HG03571 (cell line): ENCODE data around the gene EXOC2.

ENCODE experiments used
- ATAC-seq: cut with Tn5 transposase; IDR thresholded peaks from one replicate; pipeline ENCODE4 v1.9.1; 2021; ENCODE audit not compliant: unreplicated experiment

Gene EXOC2

GRCh38 chr6:473356-473755 lies 219.6 kb downstream of the EXOC2 start:
- ATAC-seq = no peak

- ATAC-seq = no peak
Observed at GRCh38 chr6:470901-471448, 222.0 kb downstream of the EXOC2 start.

DNA sequence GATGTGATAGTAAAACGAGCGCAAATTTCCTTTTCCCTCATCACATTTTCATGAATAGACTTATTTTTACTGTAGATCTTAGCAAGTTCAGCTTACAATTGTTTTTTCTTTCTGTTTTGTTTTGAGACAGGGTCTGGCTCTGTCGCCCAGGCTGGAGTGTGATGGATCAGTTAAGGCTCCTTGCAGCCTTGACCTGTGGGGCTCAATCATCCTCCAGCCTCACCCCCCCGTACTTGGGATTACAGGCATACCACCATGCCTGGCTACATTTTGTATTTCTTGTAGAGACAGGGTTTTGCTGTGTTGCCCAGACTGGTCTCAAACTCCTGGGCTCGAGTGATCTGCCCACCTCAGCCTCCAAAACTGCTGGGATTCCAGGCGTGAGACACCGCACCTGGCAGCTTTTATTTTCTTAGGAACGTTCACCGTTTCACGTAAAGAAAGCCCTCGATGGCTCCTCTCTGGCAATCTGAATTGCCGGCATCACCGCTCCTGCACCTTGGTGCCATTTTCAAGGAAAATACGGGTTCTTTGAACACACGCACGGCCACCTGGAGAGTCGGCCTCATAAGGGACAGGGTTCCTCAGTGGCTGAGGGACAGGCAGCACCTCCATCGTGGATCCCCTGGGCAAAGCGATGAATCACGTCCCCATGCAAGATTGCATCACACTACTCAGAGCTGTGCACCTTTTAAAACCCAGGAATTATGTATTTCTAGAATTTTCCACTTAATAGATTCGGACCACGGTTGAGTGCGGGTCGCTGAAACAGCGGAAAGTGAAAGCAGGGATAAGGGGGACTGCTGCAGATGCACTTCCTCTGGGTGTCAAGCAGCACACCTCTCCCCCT lies 222.7 kb downstream of the EXOC2 start:
- no peak for ATAC-seq

GRCh38 chr6:467671-468082 lies 225.3 kb downstream of the EXOC2 start:
- ATAC-seq = no peak

DNA sequence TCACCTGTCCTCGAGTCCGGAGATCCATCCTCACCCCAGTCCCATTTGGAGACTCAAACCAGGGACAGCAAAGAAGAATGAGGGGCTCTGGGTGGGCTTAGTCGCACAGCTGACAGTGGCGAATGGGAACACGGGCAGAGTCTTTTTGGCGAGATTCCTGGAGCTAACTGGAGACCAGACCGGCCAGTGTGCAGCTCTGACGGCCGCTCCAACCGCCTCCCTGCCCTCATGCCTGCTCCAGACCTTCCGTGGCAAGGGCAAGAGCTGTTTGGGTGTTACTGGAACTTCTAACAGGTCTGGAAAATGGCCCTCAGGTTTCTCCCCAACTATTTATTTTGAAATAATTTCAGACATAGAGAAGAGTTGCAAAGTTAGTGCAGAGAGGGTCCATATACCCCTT lies 225.8 kb downstream of the EXOC2 start:
- ATAC-seq = no peak

DNA sequence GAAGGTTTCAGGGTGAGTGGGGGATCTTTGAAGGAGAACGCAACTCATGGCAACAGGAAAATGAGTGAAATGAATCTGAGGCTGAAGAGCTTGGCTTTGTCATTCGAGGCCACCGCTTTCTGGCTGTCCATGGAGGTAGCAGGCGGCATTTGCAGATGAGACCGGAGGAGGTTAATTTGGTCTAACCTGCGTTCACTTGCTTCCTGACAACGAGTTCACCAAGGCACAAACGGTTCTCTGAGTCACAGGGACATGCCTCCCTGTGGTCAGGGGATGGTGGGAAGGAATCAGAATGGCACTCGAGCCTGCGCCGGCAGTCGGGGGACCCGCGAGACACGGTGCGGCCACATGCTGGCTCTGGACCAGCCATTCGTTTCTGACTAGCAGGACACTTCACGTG lies 226.4 kb downstream of the EXOC2 start:
- ATAC-seq = no peak

DNA sequence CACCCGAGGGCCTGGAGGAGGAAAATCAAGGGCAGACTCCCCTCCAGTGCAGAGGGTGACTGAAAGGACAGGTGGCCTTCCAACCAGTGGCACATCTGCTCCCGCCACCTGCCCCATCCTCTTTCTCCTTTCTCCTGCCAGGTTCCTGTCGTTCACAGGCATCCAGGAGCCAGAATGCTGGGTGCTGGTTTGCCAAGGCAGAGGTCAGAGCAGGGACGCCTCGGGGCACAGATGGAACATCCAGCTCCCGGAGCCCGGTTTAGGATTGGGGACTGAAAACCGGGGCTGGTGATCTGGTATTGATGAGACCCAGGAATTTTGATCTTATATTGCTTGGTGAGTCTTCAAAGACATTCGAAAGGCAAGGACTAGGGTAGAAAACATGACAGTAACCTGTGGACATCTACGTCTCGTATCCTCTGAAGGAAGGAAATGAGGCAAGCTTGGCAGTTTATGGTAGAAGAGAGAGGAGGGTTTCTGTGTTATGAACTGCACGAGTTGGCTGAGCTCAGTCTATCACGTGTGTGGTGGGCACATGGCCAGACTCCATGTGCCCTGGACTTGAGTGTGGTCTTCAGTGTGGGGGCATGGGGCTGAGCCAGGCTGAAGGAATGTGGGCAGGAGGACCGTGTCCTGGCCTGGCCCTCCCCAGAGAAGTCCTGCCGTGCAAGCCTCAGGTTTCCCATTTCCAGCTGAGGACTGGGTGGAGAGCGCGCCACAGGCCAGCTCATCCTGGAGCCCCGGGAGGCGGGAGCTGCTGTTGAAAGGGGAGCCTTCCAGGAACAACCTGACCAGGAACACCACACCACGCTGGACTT lies 227.2 kb downstream of the EXOC2 start:
- no peak for ATAC-seq

- no peak for ATAC-seq
Observed at GRCh38 chr6:456887-457286, 236.1 kb downstream of the EXOC2 start.

DNA sequence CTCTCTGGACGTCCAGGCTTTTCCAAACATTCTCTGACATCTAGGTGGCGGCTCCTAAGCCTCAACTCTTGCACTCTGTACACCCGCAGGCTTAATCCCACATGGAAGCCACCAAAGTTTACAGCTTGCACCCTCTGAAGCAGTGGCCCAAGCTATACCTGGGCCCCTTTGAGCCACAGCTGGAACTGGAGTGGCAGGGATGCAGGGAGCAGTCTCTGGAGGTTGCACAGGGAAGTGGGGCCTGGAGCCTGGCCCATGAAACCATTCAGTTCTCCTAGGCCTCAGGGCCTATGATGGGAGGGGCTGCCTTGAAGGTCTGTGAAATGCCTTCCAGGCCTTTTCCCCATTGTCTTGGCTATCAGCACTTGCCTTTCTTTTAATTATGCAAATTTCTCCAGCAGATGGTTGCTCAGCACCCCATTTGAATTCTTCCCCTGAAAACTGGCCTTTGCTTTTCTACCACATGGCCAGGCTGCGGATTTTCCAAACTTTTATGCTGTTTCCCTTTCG lies 236.5 kb downstream of the EXOC2 start:
- ATAC-seq = no peak

- no peak for ATAC-seq
Observed at GRCh38 chr6:455835-456234, 237.1 kb downstream of the EXOC2 start.

DNA sequence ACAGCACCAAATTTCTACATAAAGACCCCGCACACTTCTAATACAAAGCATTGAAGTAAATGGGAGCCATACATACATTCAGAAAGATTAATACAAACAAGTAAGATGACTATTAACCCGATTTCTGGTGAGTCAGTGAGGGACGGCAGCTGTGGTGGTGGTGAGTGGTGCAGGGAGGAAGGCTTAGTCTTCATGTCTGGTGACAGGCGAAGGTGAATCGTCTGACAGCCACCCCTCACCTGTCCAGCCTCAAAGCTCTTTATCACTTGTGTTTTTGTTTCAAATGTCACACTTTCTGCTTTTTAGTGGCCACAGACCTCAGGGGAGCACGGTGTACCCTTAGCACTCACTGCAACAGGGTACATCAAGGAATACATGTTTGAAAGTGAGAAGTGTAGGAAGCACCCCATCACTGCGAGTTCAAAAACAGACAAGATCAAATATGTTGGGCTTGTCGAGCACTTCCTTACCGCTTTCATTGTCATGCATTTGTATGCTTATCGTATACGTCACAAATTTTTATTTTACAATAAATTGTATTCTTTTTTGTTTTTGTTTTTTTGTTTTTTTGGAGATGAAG lies 237.8 kb downstream of the EXOC2 start:
- no peak for ATAC-seq

DNA sequence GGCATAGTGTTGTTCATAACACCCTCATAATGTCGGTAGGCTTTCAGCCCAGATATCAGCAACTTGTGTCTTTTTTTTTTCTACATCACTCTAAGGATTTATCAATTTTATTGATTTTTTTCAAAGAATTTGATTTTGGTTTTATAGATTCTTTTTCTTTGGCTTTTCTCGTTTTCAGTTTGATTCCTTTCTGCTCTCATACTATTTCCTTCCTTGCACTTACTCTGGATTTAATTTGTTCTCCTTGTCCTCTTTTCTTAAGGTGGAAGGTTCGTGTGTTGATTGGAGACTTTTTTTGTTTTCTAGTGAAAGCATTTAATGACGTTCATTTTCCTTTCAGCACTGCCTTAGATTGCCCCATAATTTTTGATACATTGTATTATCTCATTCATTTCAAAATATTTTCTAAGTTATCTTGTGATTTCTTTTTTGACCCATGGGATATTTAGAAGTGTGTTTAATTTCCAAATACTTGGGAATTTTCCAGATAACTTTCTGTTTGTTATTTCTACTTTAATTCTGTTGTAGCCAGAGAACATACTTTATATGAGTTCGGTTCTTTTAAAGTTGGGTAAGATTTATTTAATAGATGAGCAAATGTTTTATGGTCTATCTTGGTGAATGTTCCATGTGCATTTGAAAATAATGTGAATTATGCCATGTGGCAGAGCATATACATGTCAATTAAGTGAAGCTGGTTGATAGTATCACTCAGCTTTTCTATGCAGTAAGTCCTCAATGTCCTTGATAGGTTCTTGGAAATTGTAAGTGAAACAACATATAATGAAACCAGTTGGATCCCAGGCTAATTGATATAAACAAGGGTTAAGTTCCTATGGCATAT lies 238.6 kb downstream of the EXOC2 start:
- no peak for ATAC-seq

GRCh38 chr6:453152-453551 lies 239.8 kb downstream of the EXOC2 start:
- no peak for ATAC-seq

GRCh38 chr6:452301-453067 lies 240.5 kb downstream of the EXOC2 start:
- no peak for ATAC-seq

DNA sequence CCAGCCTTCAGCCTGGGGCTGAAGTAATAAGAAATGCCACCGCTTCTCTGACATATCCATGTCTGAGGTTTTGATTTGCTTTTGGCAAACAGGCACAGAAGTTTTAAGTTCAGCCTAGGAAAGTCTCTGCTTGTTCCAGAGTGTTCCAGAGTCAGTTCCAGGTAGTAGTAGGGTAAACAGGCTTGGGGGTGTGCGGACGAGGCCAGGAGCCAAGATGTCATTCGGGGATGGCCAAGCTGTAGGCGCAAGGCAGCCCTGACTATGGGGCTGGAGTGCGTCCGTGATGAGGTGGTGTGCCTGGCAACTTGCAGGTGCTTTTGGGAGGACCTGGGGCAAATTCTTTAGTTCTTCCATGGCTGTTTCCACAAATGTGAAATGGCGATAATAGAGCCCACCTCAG lies 241.1 kb downstream of the EXOC2 start:
- ATAC-seq = no peak

GRCh38 chr6:451336-451735 lies 241.6 kb downstream of the EXOC2 start:
- no peak for ATAC-seq

- ATAC-seq = no peak
Observed at GRCh38 chr6:449486-450419, 243.2 kb downstream of the EXOC2 start.

GRCh38 chr6:449057-449430 lies 243.9 kb downstream of the EXOC2 start:
- ATAC-seq = no peak
